Amniotic epithelial cell (primary cell): ENCODE results near the gene PATL2.
"Not testable (repeated sequence)": the region's sequence is repeated elsewhere in the genome, so short reads cannot be mapped to it uniquely, and the experiment has no call there.

Experiments
- DNase-seq: peaks from one replicate; pipeline ENCODE4 v3.0.0-alpha.2; 2010; ENCODE audit warnings: low read depth

Gene PATL2

GRCh38 chr15:44690245-44690644, 20.9 kb downstream of the PATL2 start:
- DNase-seq, result not testable (repeated sequence)

- DNase-seq, result not testable (repeated sequence)
Measured at GRCh38 chr15:44689318-44689717, 21.8 kb downstream of the PATL2 start.

- peak; percentile 13 for DNase-seq
Measured at GRCh38 chr15:44682809-44683682, 28.1 kb downstream of the PATL2 start.

- no peak for DNase-seq
Measured at GRCh38 chr15:44682211-44682610, 28.9 kb downstream of the PATL2 start.

GRCh38 chr15:44676676-44677075, 34.4 kb downstream of the PATL2 start:
- DNase-seq, result no peak

GRCh38 chr15:44675911-44676310, 35.2 kb downstream of the PATL2 start:
- no peak for DNase-seq

GRCh38 chr15:44673639-44674038, 37.5 kb downstream of the PATL2 start:
- DNase-seq, result no peak

GRCh38 chr15:44670087-44670950, 40.8 kb downstream of the PATL2 start:
- no peak for DNase-seq

- no peak for DNase-seq
Measured at GRCh38 chr15:44668921-44669320, 42.2 kb downstream of the PATL2 start.

- no peak for DNase-seq
Measured at GRCh38 chr15:44667039-44667360, 44.1 kb downstream of the PATL2 start.

- no peak for DNase-seq
Measured at GRCh38 chr15:44666210-44667038, 44.7 kb downstream of the PATL2 start.

- DNase-seq, result peak; percentile 98
Measured at GRCh38 chr15:44663410-44664308, 47.5 kb downstream of the PATL2 start, which contains the start of gene SPG11. Gene SPG11, minus strand, starts transcription at chr15:44663662. Its CDS starts 15 bp downstream, at chr15:44663647.

GRCh38 chr15:44662478-44663409, 48.4 kb downstream of the PATL2 start:
- peak; percentile 62 for DNase-seq

- no peak for DNase-seq
Measured at GRCh38 chr15:44661576-44661975, 49.5 kb downstream of the PATL2 start.

GRCh38 chr15:44659056-44659455, 52.1 kb downstream of the PATL2 start:
- no peak for DNase-seq

- no peak for DNase-seq
Measured at GRCh38 chr15:44657378-44657777, 53.7 kb downstream of the PATL2 start.

GRCh38 chr15:44656913-44657312, 54.2 kb downstream of the PATL2 start:
- DNase-seq, result no peak

- no peak for DNase-seq
Measured at GRCh38 chr15:44656298-44656697, 54.8 kb downstream of the PATL2 start.

- DNase-seq, result peak; percentile 29
Measured at GRCh38 chr15:44654858-44655257, 56.3 kb downstream of the PATL2 start.

- no peak for DNase-seq
Measured at GRCh38 chr15:44647637-44648036, 63.5 kb downstream of the PATL2 start.
